IPS-NIHi7 (cell line): ENCODE data around the gene SLCO2B1.

Experiments
- DNase-seq: peaks from one replicate; pipeline ENCODE4 v3.0.0; 2012; ENCODE audit warnings: mixed read lengths; ENCODE audit errors: extremely low spot score

Gene SLCO2B1

DNA sequence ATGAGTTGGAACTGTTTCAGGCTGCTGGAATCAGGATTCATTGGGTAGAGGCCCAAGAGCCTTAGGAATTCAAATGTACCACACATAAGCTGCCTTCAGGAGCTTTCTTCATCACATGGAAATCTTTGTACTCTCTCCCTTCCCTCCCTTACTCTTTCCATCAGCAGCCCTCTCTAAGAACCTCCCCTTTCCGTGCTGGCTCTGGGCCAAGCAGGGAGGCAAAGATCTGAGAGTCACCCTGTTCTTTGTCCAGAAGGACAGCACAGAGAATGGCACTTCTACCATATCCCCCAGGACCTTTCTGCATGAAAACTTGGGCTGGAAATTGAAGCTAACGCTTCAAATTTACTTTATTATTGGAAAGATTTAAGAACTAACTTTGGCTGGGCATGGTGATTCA, 69.0 kb downstream of the SLCO2B1 start:
- no peak for DNase-seq

DNA sequence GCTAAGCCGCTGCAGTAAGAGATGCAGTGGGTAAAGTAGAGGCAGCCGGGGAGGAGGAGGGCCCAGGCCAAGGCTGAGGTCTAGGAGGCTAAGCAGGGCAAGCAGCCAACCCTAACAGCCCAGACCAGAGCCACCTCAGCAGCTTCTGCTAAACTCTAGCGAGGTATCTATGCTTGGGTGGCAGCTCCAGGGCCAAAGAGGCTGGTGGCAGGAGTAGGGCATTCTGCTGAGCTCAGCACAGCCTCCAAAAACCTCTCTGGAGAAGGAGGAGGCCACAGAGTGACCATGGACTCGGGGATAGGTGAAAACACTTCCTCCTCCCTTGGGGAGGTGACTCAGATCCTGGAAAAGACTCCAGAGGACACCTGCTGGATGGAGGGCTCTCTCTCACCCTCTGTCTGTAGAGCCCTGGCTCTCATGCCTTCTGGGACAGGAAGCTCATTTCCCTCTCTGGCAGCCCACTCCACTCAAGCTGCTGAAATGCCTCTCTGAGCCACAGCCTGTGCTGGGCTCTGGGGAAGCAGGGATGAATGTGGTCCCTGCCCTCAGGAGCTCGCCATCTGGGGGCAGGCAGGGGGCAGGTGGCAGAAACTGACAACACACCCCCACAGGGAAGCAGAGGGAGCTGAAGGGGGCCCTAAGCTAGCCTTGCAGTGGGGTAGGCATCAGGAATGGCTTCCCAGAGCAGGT, 73.2 kb downstream of the SLCO2B1 start:
- DNase-seq: peak; percentile 45

DNA sequence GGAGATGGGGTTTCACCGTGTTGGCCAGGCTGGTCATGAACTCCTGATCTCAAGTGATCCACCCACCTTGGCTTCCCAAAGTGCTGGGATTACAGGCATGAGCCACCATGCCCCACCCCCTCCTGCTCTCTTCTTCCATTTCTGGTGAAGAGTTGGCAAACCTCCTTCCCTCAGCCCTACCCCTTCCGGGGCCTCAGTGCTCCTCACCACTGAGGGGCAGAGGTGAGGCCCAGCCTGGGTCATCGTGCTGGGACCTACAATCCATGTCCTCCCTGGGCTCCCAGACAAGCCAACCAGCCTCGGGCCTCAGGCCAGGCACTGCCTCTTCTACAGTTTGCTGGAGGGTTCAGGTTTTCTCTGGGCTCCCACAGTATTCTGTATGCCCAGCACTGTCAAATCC, 74.9 kb downstream of the SLCO2B1 start:
- DNase-seq: no peak

DNA sequence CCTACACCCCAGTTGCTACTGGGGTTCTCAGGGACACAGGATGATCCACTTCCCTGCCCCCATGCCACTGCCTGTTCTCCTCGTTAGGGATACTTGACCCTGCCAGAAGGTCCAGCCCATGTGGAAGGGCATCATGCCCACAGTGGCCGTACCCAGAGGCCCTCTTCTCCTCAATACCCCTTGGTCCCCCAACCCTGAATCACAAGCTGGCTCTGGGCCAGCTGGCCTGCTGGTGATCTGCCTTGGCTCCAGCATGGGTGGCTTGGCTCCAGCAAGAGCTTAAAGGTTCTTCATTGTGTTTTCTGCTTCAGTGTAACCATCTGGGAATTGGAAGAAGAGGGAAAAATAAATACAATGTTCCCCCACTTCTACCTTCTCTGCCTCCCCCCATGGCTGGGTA, 78.6 kb downstream of the SLCO2B1 start:
- no peak for DNase-seq

DNA sequence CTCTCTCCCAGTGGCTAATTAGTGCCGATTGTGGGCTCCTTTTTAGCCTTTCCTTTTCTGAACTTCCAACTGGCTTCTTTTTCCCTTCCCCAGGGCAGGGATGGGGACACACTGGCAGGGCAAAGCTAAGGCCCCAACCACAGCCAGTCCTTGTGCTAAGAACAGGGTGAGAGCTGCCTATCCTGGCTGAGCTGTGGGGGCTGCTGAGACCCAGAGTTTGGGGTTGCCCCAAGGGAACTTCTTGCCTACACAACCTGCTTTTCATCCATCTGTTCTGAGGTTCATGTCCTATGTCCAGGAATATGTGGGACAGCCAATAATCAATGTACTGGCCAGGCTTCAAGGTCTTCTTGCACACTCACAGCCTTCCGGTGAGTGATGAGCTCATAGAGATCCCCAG, 79.7 kb downstream of the SLCO2B1 start:
- no peak for DNase-seq

DNA sequence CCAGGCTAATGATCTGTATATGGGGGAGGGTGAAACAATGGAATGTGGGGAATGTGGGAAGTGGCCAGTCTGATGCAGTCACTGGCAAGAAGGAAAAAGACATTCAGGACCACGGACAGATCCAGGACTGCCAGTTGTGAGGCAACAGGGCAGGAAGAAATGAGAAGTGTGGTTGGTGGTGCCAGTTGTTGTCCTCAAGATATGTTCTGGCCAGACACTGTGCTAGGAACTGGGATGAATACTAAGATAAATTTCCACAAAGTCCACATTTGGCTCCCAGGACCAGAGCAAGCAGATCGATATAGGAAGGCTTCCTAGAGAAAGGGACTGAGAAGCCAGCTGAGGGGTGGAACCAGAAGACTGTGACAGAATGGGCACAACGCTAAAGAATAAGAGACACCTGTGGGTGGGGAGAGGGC, 82.9 kb downstream of the SLCO2B1 start:
- DNase-seq: peak; percentile 84

DNA sequence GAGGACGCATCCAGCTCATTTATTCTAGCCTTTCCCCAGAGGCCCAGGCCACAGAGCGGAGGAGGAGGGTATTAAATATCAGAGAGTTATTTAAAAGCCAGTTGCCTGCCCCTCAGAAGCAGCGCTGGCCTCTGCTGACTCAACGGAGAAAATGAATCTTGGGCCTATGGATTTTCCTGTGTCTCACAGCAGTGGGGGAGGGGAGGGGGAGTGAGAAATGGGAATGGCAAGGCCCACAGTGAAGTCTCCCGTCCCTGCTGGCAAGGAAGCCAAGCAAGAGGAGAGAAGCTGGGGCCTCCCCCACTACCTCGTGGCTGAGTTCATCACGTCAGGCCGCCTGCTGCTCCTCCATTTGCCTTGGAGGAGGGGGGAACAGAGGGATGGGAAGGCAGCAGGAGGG, 85.2 kb downstream of the SLCO2B1 start:
- DNase-seq: no peak

DNA sequence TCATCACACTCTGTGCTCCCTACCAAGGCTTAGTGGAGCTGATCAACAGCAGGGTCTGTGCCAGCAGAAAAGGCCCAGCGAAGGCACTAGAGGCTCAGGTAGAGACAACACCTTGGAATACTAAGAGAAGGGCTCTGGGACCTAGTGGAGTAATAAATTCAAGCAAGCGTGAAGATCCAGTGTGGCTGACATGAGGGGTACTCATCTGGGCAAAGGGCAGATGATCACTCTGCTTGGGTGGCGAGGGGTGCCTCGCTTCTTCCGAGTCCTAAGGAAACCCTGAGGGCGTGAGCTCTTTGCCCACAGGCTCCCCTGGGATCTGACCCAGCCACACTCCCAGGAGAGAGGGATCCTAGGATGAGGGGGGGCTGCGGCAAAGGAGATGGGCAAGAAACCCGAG, 86.1 kb downstream of the SLCO2B1 start:
- no peak for DNase-seq

DNA sequence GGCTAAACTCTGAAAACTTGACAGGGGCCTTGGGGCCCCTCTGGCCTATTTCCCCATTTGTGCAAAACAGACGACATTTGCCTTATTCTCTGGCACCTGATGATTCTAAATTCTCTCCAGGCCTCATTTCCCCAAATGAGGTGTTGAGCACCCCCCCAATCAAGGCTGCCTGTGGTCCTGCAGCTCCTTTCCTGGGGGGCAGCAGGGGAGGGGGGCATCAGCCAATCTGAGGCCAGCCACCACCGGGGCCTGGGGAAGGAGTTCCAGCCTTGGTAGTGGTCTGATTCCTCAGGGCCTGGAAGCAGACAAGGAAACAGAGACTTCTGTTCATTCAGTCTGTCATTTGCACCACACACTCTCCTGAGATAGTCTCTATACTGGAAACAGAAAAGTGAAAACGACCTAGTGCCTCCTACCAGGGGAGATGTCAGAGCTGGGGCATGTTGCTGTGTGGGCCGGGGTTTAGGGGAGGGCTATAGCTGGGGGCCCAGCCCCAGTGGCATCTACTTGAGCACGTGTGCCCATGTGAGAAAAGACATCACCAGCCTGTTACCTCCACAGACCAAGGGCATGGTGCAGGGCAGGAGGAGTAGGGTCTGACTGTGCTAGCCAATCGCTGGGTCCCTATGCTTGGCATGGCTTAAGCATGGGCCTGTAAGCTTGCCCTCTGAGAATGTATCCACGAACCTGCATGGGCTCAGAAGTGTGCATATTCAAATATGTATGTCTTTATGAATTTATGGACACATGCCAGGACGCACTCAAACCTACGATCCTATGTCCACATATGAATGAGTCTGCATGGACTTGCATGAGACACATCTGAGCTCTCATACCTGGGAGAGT, 87.9 kb downstream of the SLCO2B1 start:
- DNase-seq: no peak

DNA sequence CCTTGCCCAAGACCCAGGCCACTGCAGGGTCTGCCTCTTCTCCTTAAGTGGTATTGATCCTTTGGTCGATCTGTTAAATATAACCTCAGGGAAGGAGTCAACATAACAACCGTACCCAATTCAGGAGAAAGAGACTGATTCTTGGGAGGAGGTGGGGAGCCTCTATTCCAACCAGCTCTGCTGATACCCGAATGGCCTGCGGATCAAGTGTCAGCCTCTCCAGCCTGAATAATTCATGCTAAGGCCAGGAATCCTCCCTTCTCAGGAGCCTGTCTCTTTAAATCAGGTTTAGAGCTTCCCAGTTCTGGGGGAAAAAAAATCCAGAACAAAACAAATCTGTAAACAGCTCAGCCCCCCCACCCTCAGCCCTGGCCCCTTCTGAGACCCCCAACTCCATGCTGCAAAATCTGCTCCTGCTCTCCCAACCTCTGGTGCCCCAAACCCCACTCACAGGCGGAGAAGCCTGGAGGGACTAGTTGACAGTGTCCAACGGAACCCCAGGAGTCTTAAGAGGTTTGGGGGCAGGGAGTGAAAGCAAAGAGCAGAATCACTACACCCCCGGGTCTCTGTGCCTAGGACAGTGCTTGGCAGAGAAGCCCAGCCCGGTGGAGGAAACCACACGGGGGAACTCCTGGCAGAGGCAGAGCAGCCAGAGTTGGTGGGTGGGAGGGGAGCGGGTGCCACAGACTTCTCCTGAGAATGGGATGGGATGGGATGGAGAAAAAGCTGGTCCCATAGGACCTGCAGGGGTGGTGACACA, 88.8 kb downstream of the SLCO2B1 start:
- no peak for DNase-seq

DNA sequence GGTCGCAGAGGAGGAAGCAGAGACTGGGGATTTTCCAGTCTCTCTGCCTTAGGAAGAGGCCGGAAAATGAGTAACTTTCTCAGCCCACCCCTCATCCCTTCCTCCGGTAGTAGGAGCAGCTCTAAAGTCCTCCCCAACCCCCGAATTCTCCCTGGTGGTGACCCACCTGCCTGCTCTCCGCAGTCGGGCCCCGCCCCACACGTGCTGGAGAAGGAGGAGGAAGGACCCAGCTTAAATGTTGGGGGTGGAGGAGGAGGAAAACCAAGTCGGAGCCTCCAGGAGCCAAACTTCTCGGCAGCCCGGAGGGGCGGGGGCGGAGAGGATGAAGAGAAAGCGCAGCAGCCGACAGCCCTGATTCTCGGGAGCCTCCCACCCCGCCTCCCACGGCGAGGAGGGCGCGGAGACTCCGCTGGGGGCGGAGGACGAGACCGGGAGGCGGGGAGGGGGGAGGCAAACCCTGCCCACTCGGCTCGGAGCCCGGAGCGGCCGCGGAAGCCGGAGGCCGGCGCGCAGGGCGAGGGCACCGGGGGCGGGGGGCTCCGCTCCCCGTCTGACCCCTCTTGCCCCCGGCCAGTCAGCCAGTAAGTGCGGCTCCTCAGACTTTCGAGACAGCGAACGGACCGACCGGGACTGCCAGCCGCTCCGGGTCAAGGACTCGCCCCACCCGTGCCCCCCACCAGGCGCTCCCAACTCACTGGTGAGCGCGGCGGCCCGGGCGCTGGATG, 89.6 kb downstream of the SLCO2B1 start, which contains the start of gene TPBGL:
TSS of gene TPBGL (plus strand) at position 464 of the 725 bp plus-strand sequence. CDS start 276 bp downstream, outside the sequence.
- peak; percentile 59 for DNase-seq

DNA sequence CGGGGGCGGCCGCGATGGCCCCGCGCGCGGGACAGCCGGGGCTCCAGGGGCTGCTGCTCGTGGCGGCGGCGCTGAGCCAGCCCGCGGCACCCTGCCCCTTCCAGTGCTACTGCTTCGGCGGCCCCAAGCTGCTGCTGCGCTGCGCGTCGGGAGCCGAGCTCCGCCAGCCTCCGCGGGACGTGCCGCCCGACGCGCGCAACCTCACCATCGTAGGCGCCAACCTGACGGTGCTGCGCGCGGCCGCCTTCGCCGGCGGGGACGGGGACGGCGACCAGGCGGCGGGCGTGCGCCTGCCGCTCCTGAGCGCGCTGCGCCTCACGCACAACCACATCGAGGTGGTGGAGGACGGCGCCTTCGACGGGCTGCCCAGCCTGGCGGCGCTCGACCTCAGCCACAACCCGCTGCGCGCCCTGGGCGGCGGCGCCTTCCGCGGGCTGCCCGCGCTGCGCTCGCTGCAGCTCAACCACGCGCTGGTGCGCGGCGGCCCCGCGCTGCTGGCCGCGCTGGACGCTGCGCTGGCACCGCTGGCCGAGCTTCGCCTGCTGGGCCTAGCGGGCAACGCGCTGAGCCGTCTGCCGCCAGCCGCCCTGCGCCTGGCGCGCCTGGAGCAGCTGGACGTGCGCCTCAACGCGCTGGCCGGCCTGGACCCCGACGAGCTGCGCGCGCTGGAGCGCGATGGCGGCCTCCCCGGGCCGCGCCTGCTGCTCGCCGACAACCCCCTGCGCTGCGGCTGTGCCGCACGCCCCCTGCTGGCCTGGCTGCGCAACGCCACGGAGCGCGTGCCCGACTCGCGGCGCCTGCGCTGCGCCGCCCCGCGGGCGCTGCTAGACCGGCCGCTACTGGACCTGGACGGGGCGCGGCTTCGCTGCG, 90.4 kb downstream of the SLCO2B1 start:
- peak; percentile 93 for DNase-seq

DNA sequence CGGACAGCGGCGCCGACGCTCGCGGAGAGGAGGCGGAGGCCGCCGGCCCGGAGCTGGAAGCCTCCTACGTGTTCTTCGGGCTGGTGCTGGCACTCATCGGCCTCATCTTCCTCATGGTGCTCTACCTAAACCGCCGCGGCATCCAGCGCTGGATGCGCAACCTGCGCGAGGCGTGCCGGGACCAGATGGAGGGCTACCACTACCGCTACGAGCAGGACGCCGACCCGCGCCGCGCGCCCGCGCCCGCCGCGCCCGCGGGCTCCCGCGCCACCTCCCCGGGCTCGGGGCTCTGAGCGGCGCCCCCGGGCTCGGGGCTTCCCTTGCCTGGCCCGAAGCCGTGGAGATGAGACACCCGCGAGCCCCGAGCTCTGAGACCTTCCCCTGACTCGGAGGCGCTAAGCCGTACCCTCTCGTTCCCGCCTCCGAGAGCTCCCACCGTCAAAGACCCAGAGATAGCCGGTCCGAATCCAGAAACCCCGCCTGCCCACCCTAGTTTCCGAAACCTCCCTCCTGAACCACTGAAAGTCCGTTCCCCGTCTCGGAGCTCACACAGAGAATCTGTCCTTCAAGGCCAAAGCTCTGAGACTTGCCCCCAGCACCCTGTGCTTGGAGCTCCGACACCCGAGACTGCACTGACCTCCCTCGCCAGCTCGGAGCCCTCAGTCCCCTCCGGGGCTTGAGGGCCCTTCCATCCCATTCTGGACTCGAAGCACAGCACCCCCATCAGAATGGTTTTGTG, 91.2 kb downstream of the SLCO2B1 start:
- no peak for DNase-seq

DNA sequence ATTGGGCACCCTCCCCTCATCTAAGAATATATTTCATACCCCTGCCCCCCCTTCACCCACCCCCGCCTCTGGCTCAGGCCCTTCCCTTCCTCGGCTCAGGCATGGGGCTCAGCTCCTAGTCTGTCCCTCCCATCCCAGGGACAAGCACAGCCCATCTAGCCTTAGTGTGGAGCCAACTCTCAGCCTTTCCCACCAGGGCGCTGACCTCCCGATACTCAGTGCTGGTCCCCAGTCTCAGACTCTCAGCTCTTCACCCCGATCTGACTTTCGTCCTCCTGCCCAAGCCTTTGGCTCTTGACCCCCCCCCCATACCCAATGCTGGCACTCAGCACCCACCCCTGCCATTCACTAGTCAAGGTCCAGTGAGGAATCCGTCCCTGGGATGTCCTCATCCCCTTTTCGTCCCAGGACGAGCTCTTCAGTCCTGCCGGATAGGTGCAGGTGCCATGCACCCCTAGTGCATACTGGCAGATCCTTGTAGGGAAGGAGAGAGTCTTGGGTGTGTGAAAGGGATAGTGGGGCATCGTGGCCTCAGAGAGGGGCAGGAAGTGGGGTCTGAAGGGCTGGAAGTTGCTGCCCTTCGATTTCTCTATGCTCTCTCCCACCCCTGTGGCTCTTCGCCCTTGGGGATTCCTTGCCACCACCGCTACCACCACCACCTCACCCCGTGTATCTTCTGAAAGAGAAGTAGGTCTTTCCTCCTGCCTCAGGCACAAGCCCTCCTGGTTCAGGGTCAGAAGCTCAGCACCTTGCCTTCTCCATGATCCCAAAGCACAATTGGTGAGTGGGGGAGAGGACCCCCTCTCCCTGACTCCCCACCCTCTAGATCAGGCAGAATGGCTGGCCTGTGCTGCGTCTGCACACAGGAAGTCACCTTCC, 92.1 kb downstream of the SLCO2B1 start:
- no peak for DNase-seq

DNA sequence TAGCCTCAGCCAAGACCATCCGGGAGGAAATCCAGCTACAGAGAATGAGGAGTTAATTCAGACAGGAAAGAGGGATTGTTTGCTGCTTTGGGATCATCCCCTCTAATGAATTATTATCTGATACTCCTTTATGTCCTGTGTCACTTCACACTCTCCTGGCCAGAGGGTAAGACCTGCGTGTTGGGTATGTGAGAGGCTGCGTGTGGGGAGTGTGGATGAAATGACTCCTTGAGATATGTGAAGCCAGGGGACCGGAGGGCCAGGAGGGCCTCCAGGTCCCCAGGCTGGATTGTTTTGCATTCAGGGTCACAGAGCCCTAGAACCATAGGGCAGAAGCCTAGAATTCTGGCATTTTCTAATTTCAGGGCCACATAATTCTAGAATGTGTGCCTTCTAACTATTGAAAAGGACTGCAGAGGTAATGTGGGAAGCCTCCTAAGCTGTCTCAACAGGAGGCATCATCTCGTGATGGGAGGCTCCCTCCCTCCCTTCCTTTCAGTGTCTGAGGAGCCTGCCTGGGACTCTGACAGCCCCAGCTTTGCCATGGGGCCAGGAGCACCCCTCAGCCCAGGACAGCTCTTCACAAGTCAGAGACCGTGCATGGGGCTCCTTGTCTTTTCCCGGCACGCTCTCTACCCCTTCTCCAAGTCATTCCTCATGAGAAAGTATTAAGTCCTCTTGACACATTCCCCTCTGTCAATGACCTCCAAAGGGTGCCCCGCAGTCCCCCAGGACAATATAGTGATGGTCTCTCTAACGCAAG, 93.3 kb downstream of the SLCO2B1 start:
- DNase-seq: no peak

DNA sequence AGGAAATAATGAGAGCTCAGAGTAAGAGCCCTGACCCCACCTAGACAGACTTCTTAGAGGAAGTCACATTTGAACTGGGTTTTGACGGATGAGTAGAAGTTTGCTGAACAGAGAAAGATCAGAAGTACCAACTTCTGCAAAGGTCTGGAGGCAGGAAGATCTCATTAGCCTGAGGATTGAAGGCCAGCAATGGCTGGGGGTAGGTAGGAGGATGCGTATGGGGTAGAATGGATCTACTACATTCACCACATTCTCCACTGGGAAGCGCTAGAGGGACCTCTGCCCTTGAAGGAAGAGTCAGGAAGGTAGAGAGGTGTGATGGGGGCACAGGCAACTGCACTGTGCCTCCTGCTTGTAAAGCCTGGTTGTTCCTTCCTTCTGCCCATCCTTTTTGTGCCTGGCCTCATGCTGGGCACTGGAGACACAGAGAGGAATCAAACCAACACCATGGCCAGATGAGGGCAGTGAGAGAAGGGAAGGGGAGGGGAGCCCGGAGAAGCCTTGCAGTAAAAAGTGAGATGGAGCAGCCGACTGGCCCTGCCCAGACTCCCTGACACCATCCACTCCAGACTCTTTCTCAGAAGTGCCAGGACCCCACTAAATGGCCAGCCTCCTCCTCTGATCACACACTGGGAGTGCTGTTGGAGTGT, 94.6 kb downstream of the SLCO2B1 start:
- DNase-seq: peak; percentile 63

DNA sequence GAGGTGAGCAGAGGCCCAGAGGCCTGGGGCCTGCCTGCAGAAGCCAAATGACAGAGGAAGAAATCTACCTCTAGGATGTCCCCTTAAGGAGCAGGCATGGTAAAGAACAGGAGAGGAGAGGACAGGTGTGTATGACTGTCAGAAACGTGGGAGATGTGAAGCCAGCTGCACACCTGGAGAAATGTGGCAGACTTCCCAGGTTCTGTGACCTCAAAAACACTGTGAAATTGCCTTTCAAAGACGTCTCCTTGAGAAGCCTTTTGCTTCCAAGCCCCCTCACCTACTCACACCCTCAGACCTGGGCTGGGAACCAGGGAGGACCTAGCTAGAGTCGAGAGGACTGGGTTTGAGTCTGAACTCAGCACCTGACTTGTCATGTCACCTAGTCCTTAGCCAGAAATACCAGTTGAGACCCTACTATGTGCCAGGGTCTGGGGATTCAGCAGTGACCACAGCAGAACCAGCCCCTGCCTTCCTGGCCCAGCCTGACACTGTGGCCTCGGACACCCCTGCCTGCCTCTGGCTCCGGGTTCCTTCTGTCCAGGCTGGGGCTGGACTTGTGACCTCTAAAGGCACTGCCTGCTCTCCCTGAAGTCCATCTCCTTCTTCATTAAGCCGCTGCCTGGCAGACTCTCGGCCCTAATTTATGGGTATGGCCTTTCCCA, 95.2 kb downstream of the SLCO2B1 start:
- no peak for DNase-seq
